ENCODE measurements around the gene EPHA8. TPM values are rescaled to one million over a fixed set of nuclear protein-coding genes. Genes with fewer than 3 reads are reported as not detected.

Gene EPHA8
- polyA plus RNA-seq, 2 of the 4 experiments (the other 2 are of a cell fraction) = not detected

DNA sequence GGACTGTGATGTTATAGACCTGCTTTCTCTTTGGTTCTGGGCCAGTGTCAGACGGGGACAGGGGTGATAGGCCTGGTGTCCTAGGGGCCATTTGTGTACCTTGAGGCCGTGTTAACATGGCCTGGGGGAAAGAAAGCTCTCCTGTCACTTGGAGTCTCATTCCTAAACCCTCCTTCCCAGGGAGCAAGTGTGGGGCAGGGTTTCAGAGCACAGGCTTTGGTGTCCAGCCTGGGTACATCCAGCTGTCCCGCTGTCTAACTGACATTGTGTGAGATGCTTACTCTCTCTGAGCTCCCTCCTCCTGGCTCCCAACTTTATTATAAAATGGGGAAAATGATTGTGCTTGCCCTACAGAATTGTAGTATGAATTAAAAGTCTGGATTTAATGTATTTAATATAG, 32.6 kb upstream of the EPHA8 start:
- 89% methylated on average over 3 of the region's 3 CpGs for WGBS (ENCODE audit: missing lambda C conversion rate)
- no peak for TF ChIP-seq CBX2 (IDR thresholded peaks at IDR 0.05; ENCODE audit: borderline replicate concordance, low read depth)
- CTCF ChIA-PET = interaction anchor here (0.9 kb wide), 1 partner anchor 40 kb away, joined by 3 read pairs; no protein-coding TSS in a partner anchor
- H3K9me3 ChIP-seq = no peaks in the 10 kb centered on the region
- no peak overlapping the region for H3K27ac ChIP-seq
- no peak overlapping the region for H3K4me3 ChIP-seq
- DNase-seq (ENCODE audit: low read depth in 1 of 2, low spot score in 1 of 2) (no peak), FAIRE-seq (no peak), ATAC-seq (no peak)
- H3K4me1 ChIP-seq = no peaks in the 10 kb centered on the region
- H3K4me2 ChIP-seq = no peak overlapping the region
- POLR2A ChIA-PET = no interaction called here

DNA sequence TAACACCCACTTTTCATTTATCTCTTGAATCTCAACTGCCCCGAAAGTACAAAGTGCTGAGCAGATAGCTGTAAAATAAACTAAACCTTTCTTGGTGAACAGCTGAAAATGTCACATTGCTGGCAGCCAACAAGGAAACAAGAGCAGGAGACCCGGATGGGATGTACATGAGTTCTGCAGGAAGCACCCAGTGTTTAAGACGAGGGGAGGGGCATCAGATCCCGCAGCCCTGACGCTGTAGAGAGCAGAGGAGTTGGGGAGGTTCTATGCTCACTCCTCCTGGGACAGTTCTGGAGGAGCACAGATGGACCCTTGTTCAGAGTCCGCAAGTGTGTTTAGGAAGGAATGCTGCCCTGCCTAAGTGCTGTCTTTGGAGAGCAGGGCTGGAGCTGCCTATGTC, 32.0 kb upstream of the EPHA8 start:
- Histone ChIP-seq H3K9me3 (no peaks in the 10 kb centered on the region), H3K4me2 (no peak overlapping the region), H3K27ac (no peak overlapping the region), H3K4me1 (no peaks in the 10 kb centered on the region), H3K4me3 (no peak overlapping the region)
- ChIA-PET CTCF (interaction anchor here (0.9 kb wide), 1 partner anchor 40 kb away, joined by 3 read pairs; no protein-coding TSS in a partner anchor), POLR2A (no interaction called here)
- FAIRE-seq (no peak), ATAC-seq (no peak), DNase-seq (ENCODE audit: low read depth in 1 of 2, low spot score in 1 of 2) (no peak)
- 91% methylated on average over 5 of the region's 6 CpGs for WGBS (ENCODE audit: missing lambda C conversion rate)
- TF ChIP-seq, protein P1, sequence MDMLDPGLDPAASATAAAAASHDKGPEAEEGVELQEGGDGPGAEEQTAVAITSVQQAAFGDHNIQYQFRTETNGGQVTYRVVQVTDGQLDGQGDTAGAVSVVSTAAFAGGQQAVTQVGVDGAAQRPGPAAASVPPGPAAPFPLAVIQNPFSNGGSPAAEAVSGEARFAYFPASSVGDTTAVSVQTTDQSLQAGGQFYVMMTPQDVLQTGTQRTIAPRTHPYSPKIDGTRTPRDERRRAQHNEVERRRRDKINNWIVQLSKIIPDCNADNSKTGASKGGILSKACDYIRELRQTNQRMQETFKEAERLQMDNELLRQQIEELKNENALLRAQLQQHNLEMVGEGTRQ (IDR thresholded peaks at IDR 0.05) = no peak
- TF ChIP-seq CHD2 (IDR thresholded peaks at IDR 0.05; ENCODE audit: low read length, partially characterized antibody) (no peak), NFE2L2 (conservative IDR thresholded peaks at IDR 0.05; ENCODE audit: low read length) (no peak), RNF2 (IDR thresholded peaks at IDR 0.05; ENCODE audit: borderline replicate concordance, low read depth) (no peak), HEYL (CRISPR knock-in tag; IDR thresholded peaks at IDR 0.05) (no peak), EP300 (IDR thresholded peaks at IDR 0.05) (no peak), FOSL2 (IDR thresholded peaks at IDR 0.05) (no peak), FOSL2 (CRISPR knock-in tag; IDR thresholded peaks at IDR 0.05) (no peak), POLR2A (IDR thresholded peaks at IDR 0.05; ENCODE audit: low read length) (no peak), RCOR1 (IDR thresholded peaks at IDR 0.05; ENCODE audit: low read depth, low read length) (no peak), HOXB5 (CRISPR knock-in tag; IDR thresholded peaks at IDR 0.05) (no peak), RAD21 (conservative IDR thresholded peaks at IDR 0.05 in 1 of 2, IDR thresholded peaks at IDR 0.05 in 1 of 2) (no peak)
- TF ChIP-seq, protein P2, sequence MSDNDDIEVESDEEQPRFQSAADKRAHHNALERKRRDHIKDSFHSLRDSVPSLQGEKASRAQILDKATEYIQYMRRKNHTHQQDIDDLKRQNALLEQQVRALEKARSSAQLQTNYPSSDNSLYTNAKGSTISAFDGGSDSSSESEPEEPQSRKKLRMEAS (IDR thresholded peaks at IDR 0.05) = no peak

- DNase-seq (ENCODE audit: low read depth in 1 of 2, low spot score in 1 of 2) (no peak), ATAC-seq (no peak), FAIRE-seq (no peak)
- CTCF ChIA-PET = no interaction called here
- no peaks in the 10 kb centered on the region for H3K9me3 ChIP-seq
- no peak overlapping the region for H3K4me3 ChIP-seq
- H3K27ac ChIP-seq = no peak overlapping the region
- 88% methylated on average over 7 of the region's 11 CpGs for WGBS (ENCODE audit: missing lambda C conversion rate)
- POLR2A ChIA-PET = no interaction called here
- TF ChIP-seq EHMT2 (IDR thresholded peaks at IDR 0.05; ENCODE audit: low read depth) = no peak
- no peaks in the 10 kb centered on the region for H3K4me1 ChIP-seq
- H3K4me2 ChIP-seq = no peak overlapping the region
Observed at GRCh38 chr1:22533244-22533895, 29.9 kb upstream of the EPHA8 start.

GRCh38 chr1:22534951-22535350, 28.3 kb upstream of the EPHA8 start:
- TF ChIP-seq PHF8 (IDR thresholded peaks at IDR 0.05; ENCODE audit: borderline replicate concordance, low read depth) = no peak
- FAIRE-seq (no peak), DNase-seq (ENCODE audit: low read depth in 1 of 2, low spot score in 1 of 2) (no peak), ATAC-seq (no peak)
- WGBS (ENCODE audit: missing lambda C conversion rate) = 91% methylated on average over 4 of the region's 4 CpGs
- Histone ChIP-seq H3K27ac (no peak overlapping the region), H3K4me3 (no peak overlapping the region), H3K4me1 (no peaks in the 10 kb centered on the region), H3K9me3 (no peaks in the 10 kb centered on the region), H3K4me2 (no peak overlapping the region)
- POLR2A ChIA-PET = no interaction called here
- CTCF ChIA-PET = no interaction called here

GRCh38 chr1:22535399-22535798, 27.9 kb upstream of the EPHA8 start:
- FAIRE-seq = no peak
- no peak for ATAC-seq
- no peak for DNase-seq (ENCODE audit: low read depth in 1 of 2, low spot score in 1 of 2)
- Histone ChIP-seq H3K4me3 (no peak overlapping the region), H3K4me2 (no peak overlapping the region), H3K9me3 (no peaks in the 10 kb centered on the region), H3K4me1 (no peaks in the 10 kb centered on the region), H3K27ac (no peak overlapping the region)
- POLR2A ChIA-PET = no interaction called here
- CTCF ChIA-PET = no interaction called here
- WGBS (ENCODE audit: missing lambda C conversion rate) = 80% methylated on average over 4 of the region's 6 CpGs
- TF ChIP-seq ELK1 (IDR thresholded peaks at IDR 0.05; ENCODE audit: low read depth, low read length) (no peak), PHF8 (IDR thresholded peaks at IDR 0.05; ENCODE audit: borderline replicate concordance, low read depth) (no peak), EHF (CRISPR knock-in tag; IDR thresholded peaks at IDR 0.05) (no peak), HEYL (CRISPR knock-in tag; IDR thresholded peaks at IDR 0.05) (no peak), REST (IDR thresholded peaks at IDR 0.05) (no peak), ESRRA (IDR thresholded peaks at IDR 0.05; ENCODE audit: borderline replicate concordance, low read length) (no peak), EHMT2 (IDR thresholded peaks at IDR 0.05; ENCODE audit: low read depth) (no peak), MYC (IDR thresholded peaks at IDR 0.05; ENCODE audit: borderline replicate concordance, low read length) (no peak)
